ENCODE data around the gene SASS6.

DNA sequence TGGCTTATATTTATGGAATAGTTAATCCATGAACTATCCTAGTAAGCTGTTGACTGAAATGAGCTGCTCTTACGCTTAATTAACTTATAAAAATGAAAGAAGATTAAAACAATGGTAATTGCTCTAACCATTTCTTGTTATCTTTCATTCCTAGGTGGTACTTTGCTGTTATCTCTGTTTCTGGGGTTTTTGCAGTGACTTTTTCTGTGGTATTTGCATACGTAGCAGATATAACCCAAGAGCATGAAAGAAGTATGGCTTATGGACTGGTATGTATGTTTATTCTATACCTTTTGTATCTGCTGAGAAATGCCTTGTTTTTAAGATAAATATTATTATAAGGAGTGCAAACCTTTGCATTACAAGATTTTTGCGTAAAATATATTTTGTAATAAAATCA is 71.0 kb downstream of the SASS6 start:
- TF ChIP-seq EZH2phosphoT487 (IDR thresholded peaks at IDR 0.05; ENCODE audit: borderline replicate concordance, low read depth): no peak
- TF ChIP-seq JUND (IDR thresholded peaks at IDR 0.05): no peak
- TF ChIP-seq TAF1 (IDR thresholded peaks at IDR 0.05; ENCODE audit: borderline replicate concordance, low read depth, low read length): no peak
- no peak for TF ChIP-seq SIN3A (IDR thresholded peaks at IDR 0.05; ENCODE audit: borderline replicate concordance, low read depth, low read length)
- TF ChIP-seq, protein P1, sequence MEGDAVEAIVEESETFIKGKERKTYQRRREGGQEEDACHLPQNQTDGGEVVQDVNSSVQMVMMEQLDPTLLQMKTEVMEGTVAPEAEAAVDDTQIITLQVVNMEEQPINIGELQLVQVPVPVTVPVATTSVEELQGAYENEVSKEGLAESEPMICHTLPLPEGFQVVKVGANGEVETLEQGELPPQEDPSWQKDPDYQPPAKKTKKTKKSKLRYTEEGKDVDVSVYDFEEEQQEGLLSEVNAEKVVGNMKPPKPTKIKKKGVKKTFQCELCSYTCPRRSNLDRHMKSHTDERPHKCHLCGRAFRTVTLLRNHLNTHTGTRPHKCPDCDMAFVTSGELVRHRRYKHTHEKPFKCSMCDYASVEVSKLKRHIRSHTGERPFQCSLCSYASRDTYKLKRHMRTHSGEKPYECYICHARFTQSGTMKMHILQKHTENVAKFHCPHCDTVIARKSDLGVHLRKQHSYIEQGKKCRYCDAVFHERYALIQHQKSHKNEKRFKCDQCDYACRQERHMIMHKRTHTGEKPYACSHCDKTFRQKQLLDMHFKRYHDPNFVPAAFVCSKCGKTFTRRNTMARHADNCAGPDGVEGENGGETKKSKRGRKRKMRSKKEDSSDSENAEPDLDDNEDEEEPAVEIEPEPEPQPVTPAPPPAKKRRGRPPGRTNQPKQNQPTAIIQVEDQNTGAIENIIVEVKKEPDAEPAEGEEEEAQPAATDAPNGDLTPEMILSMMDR (IDR thresholded peaks at IDR 0.05): no peak
- no peak for TF ChIP-seq NFIC (IDR thresholded peaks at IDR 0.05; ENCODE audit: borderline replicate concordance)
- TF ChIP-seq, protein P2, sequence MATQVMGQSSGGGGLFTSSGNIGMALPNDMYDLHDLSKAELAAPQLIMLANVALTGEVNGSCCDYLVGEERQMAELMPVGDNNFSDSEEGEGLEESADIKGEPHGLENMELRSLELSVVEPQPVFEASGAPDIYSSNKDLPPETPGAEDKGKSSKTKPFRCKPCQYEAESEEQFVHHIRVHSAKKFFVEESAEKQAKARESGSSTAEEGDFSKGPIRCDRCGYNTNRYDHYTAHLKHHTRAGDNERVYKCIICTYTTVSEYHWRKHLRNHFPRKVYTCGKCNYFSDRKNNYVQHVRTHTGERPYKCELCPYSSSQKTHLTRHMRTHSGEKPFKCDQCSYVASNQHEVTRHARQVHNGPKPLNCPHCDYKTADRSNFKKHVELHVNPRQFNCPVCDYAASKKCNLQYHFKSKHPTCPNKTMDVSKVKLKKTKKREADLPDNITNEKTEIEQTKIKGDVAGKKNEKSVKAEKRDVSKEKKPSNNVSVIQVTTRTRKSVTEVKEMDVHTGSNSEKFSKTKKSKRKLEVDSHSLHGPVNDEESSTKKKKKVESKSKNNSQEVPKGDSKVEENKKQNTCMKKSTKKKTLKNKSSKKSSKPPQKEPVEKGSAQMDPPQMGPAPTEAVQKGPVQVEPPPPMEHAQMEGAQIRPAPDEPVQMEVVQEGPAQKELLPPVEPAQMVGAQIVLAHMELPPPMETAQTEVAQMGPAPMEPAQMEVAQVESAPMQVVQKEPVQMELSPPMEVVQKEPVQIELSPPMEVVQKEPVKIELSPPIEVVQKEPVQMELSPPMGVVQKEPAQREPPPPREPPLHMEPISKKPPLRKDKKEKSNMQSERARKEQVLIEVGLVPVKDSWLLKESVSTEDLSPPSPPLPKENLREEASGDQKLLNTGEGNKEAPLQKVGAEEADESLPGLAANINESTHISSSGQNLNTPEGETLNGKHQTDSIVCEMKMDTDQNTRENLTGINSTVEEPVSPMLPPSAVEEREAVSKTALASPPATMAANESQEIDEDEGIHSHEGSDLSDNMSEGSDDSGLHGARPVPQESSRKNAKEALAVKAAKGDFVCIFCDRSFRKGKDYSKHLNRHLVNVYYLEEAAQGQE (IDR thresholded peaks at IDR 0.05; ENCODE audit: low read depth, low read length): no peak
- TF ChIP-seq RXRA (IDR thresholded peaks at IDR 0.05; ENCODE audit: borderline replicate concordance, low read depth): no peak
- no peak for TF ChIP-seq POLR2AphosphoS5 (IDR thresholded peaks at IDR 0.05; ENCODE audit: low read depth, low read length)
- TF ChIP-seq, protein P3, sequence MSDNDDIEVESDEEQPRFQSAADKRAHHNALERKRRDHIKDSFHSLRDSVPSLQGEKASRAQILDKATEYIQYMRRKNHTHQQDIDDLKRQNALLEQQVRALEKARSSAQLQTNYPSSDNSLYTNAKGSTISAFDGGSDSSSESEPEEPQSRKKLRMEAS (IDR thresholded peaks at IDR 0.05; ENCODE audit: low read depth): no peak
- no peak for TF ChIP-seq ZBTB33 (IDR thresholded peaks at IDR 0.05; ENCODE audit: borderline replicate concordance, low read depth)
- TF ChIP-seq RAD21 (IDR thresholded peaks at IDR 0.05; ENCODE audit: low read length): no peak
